Liver (tissue), 9 donors: ENCODE results near the gene CST4. TPM values are rescaled to one million over a fixed set of nuclear protein-coding genes. Genes with fewer than 3 reads are reported as not detected.
"Not testable (repeated sequence)": the region's sequence is repeated elsewhere in the genome, so short reads cannot be mapped to it uniquely, and the experiment has no call there.

Experiments
- DNase-seq: peaks from one replicate; pipeline ENCODE4 v3.0.0-alpha.2; 2017; ENCODE audit warnings: low spot score
- H3K27ac ChIP-seq, 2 donors: one replicate each; pipeline ENCODE4 v1.7.0; 2013; ENCODE audit warnings: inconsistent platforms in 2 of 2, low read length in 2 of 2, control low read depth in 1 of 2, low read depth in 1 of 2, mild to moderate bottlenecking in 1 of 2
- H3K27me3 ChIP-seq, 4 donors: one replicate each; pipeline versions ENCODE4 v1.6.1 to v1.7.0; 2013; ENCODE audit warnings: low read length in 3 of 4, inconsistent platforms in 1 of 4, mild to moderate bottlenecking in 1 of 4, moderate library complexity in 1 of 4; ENCODE audit not compliant: control insufficient read depth in 4 of 4, insufficient read depth in 4 of 4
- H3K36me3 ChIP-seq, 4 donors: one replicate each; pipeline versions ENCODE4 v1.6.1 to v1.7.0; 2013; ENCODE audit warnings: low read length in 3 of 4, mild to moderate bottlenecking in 3 of 4, low read depth in 1 of 4, moderate library complexity in 1 of 4; ENCODE audit not compliant: control insufficient read depth in 4 of 4, insufficient read depth in 3 of 4
- H3K4me1 ChIP-seq, 4 donors: one replicate each; pipeline versions ENCODE4 v1.6.1 to v1.7.0; 2013; ENCODE audit warnings: low read length in 3 of 4, mild to moderate bottlenecking in 3 of 4, moderate library complexity in 1 of 4; ENCODE audit not compliant: control insufficient read depth in 4 of 4, insufficient read depth in 4 of 4
- H3K4me3 ChIP-seq, 3 donors: one replicate each; pipeline versions ENCODE4 v1.6.1 to v1.7.0; 2013; ENCODE audit warnings: low read length in 3 of 3, control low read depth in 1 of 3, low read depth in 1 of 3, mild to moderate bottlenecking in 1 of 3
- H3K9ac ChIP-seq, 2 donors: one replicate each; pipeline ENCODE4 v1.7.0; 2013; ENCODE audit warnings: low read length in 2 of 2, mild to moderate bottlenecking in 2 of 2, moderate library complexity in 2 of 2, control low read depth in 1 of 2, low read depth in 1 of 2
- H3K9me3 ChIP-seq, 4 donors: one replicate each; pipeline versions ENCODE4 v1.6.1 to v1.7.0; 2013; ENCODE audit warnings: low read length in 3 of 4; ENCODE audit not compliant: control insufficient read depth in 4 of 4
- ATF3 ChIP-seq: IDR thresholded peaks from 2 replicates; pipeline ENCODE4 v1.6.1; 2016; ENCODE audit warnings: antibody characterized with exemption
- CTCF ChIP-seq: fragments of 150-350 bp; IDR thresholded peaks from 2 replicates; pipeline ENCODE4 v1.5.1; 2017; ENCODE audit warnings: improper control_type of control experiment, low read depth, low read length; ENCODE audit not compliant: missing input control
- FOXA1 ChIP-seq: IDR thresholded peaks from 2 replicates; pipeline ENCODE4 v1.6.1; 2016; ENCODE audit warnings: antibody characterized with exemption
- FOXA2 ChIP-seq: IDR thresholded peaks from 2 replicates; pipeline ENCODE4 v1.6.1; 2016; ENCODE audit warnings: antibody characterized with exemption
- GABPA ChIP-seq, 2 donors: IDR thresholded peaks in 1 of 2; conservative IDR thresholded peaks in 1 of 2; 2 replicates each; pipeline ENCODE4 v1.6.1; 2016; ENCODE audit warnings: antibody characterized with exemption in 2 of 2, mild to moderate bottlenecking in 1 of 2, moderate library complexity in 1 of 2
- HNF4A ChIP-seq, 2 donors: conservative IDR thresholded peaks; 2 replicates each; pipeline ENCODE4 v1.6.1; 2016; ENCODE audit warnings: antibody characterized with exemption in 2 of 2, mild to moderate bottlenecking in 2 of 2
- HNF4G ChIP-seq: IDR thresholded peaks from 2 replicates; pipeline ENCODE4 v1.6.1; 2016; ENCODE audit warnings: antibody characterized with exemption
- JUND ChIP-seq, 2 donors: IDR thresholded peaks; 2 replicates each; pipeline ENCODE4 v1.6.1; 2016; ENCODE audit warnings: antibody characterized with exemption in 2 of 2
- MAX ChIP-seq: IDR thresholded peaks from 2 replicates; pipeline ENCODE4 v1.6.1; 2016; ENCODE audit warnings: antibody characterized with exemption
- RAD21 ChIP-seq, 2 donors: IDR thresholded peaks; 2 replicates each; pipeline ENCODE4 v1.6.1; 2016; ENCODE audit warnings: antibody characterized with exemption in 2 of 2, mild to moderate bottlenecking in 2 of 2
- REST ChIP-seq: IDR thresholded peaks from 2 replicates; pipeline ENCODE4 v1.6.1; 2016; ENCODE audit warnings: antibody characterized with exemption, mild to moderate bottlenecking
- RXRA ChIP-seq, 2 donors: IDR thresholded peaks; 2 replicates each; pipeline ENCODE4 v1.6.1; 2017 to 2018; ENCODE audit warnings: antibody characterized with exemption in 2 of 2, mild to moderate bottlenecking in 1 of 2
- SP1 ChIP-seq: IDR thresholded peaks from 2 replicates; pipeline ENCODE4 v1.6.1; 2018; ENCODE audit warnings: antibody characterized with exemption, mild to moderate bottlenecking
- TAF1 ChIP-seq: conservative IDR thresholded peaks from 2 replicates; pipeline ENCODE4 v1.6.1; 2016; ENCODE audit warnings: antibody characterized with exemption, mild to moderate bottlenecking
- YY1 ChIP-seq: IDR thresholded peaks from 2 replicates; pipeline ENCODE4 v1.6.1; 2016; ENCODE audit warnings: antibody characterized with exemption, mild to moderate bottlenecking
- ZBTB33 ChIP-seq: IDR thresholded peaks from 2 replicates; pipeline ENCODE4 v1.6.1; 2016; ENCODE audit warnings: antibody characterized with exemption
- WGBS: extraction: QIAGEN DNeasy Blood & Tissue Kit; methylation state at CpG from one replicate; pipeline ENCODE4 v1.1.7; 2013; 5-methylcytosine and 5-hydroxymethylcytosine counted together
- polyA plus RNA-seq, 2 donors: library from polyadenylated mRNA; stranded (reverse) in 1 of 2; unstranded in 1 of 2; fragments of 200-250 nt in 1 of 2; fragments of >200 nt in 1 of 2; fragmentation: Nextera tagmentation in 1 of 2; extraction: Ambion mirVana in 1 of 2; gene quantifications; one replicate each; pipeline versions ENCODE4 v1.2.1 to v1.2.3, GENCODE V29; 2013 to 2015
- total RNA-seq, 2 donors: library from RNA; depleted of rRNA; stranded (reverse); fragments of >200 nt; gene quantifications; one replicate each; pipeline ENCODE4 v1.2.3, GENCODE V29; 2014
- donor health status: healthy.
- donor health status: healthy.
- donor health status: healthy.
- donor health status: healthy.
- donor health status: healthy.

CST4 gene
- total and polyA plus RNA-seq, 4 donors: not detected

GRCh38 chr20:23697947-23698346 lies 9.1 kb upstream of the CST4 start:
- Histone ChIP-seq H3K4me1 (no peaks in the 10 kb centered on the region), H3K27me3 (peaks cover 0 to 3% (median under 1%) of the 10 kb centered on the region in 4 donors), H3K4me3 (no peak overlapping the region), H3K9me3 (no peaks in the 10 kb centered on the region), H3K9ac (no peak overlapping the region), H3K27ac (no peak overlapping the region), H3K36me3 (no peaks in the 10 kb centered on the region)
- TF ChIP-seq FOXA2: no peak
- no peak for TF ChIP-seq YY1
- TF ChIP-seq HNF4G: no peak
- no peak for TF ChIP-seq TAF1
- TF ChIP-seq RAD21 (IDR thresholded peaks at IDR 0.05): no peak
- TF ChIP-seq HNF4A (conservative IDR thresholded peaks at IDR 0.05): no peak
- no peak for TF ChIP-seq REST
- TF ChIP-seq SP1: no peak
- TF ChIP-seq MAX: no peak
- no peak for TF ChIP-seq ATF3
- no peak for TF ChIP-seq CTCF
- TF ChIP-seq JUND (IDR thresholded peaks at IDR 0.05): no peak
- TF ChIP-seq FOXA1: no peak
- TF ChIP-seq RXRA (IDR thresholded peaks at IDR 0.05): no peak
- no peak for TF ChIP-seq ZBTB33
- TF ChIP-seq GABPA (IDR thresholded peaks at IDR 0.05 in 1 of 2, conservative IDR thresholded peaks at IDR 0.05 in 1 of 2): no peak
- DNase-seq: no peak
- 72% methylated on average over 1 of the region's 1 CpG for WGBS

GRCh38 chr20:23695068-23695395 lies 6.2 kb upstream of the CST4 start:
- not testable (repeated sequence) for H3K9ac ChIP-seq, H3K27ac ChIP-seq, DNase-seq, H3K9me3 ChIP-seq, H3K36me3 ChIP-seq, H3K4me3 ChIP-seq, H3K27me3 ChIP-seq, H3K4me1 ChIP-seq

GRCh38 chr20:23694178-23695067 lies 5.6 kb upstream of the CST4 start:
- not testable (repeated sequence) for H3K36me3 ChIP-seq, H3K4me1 ChIP-seq, H3K27me3 ChIP-seq, H3K9me3 ChIP-seq, H3K27ac ChIP-seq, H3K4me3 ChIP-seq, DNase-seq, H3K9ac ChIP-seq
- 70% methylated on average over 12 of the region's 12 CpGs for WGBS
